Gastrocnemius medialis (tissue), 4 donors: ENCODE results near the gene AKAP11.

Source experiments
- POLR2A ChIP-seq, 2 donors: fragments of 450-650 bp; IDR thresholded peaks; one replicate each; pipeline ENCODE4 v1.6.1; 2017; ENCODE audit warnings: antibody characterized with exemption in 2 of 2, mild to moderate bottlenecking in 2 of 2, moderate library complexity in 2 of 2
- TF ChIP-seq, protein P1 (sequence below), 5 experiments: fragments of 450-650 bp in 3 of 5; fragments of 200-600 bp in 2 of 5; sonication (generic) in 2 of 5; IDR thresholded peaks in 4 of 5; conservative IDR thresholded peaks in 1 of 5; 1 replicate in 4 of 5; 2 replicates in 1 of 5; pipeline ENCODE4 v1.5.1; 2016 to 2019; ENCODE audit warnings: antibody characterized with exemption in 5 of 5, mild to moderate bottlenecking in 3 of 5, moderate library complexity in 3 of 5

DNA sequence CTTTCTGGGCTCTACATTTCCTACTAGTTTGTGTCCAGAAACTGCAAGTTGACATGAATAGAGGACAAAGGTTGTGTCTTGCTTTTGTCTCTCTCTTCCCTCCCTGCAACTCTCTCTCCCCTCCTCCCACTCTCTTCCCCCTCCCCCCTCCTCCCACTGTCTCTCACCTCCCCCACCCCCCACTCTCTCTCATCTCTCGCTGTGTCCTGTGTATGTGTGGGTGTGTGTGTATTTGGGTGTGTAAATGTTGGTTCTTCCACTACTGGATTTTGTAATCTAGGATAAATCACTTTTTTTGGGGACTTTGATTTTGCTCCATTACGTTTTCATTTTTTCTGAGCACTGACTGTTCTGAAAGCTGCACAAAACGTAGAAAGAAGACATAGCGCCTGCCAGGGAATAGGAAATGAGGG is 48.4 kb downstream of the AKAP11 start:
- TF ChIP-seq POLR2A (IDR thresholded peaks at IDR 0.05) = no peak
- TF ChIP-seq, protein P1, sequence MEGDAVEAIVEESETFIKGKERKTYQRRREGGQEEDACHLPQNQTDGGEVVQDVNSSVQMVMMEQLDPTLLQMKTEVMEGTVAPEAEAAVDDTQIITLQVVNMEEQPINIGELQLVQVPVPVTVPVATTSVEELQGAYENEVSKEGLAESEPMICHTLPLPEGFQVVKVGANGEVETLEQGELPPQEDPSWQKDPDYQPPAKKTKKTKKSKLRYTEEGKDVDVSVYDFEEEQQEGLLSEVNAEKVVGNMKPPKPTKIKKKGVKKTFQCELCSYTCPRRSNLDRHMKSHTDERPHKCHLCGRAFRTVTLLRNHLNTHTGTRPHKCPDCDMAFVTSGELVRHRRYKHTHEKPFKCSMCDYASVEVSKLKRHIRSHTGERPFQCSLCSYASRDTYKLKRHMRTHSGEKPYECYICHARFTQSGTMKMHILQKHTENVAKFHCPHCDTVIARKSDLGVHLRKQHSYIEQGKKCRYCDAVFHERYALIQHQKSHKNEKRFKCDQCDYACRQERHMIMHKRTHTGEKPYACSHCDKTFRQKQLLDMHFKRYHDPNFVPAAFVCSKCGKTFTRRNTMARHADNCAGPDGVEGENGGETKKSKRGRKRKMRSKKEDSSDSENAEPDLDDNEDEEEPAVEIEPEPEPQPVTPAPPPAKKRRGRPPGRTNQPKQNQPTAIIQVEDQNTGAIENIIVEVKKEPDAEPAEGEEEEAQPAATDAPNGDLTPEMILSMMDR (IDR thresholded peaks at IDR 0.05 in 4 of 5, conservative IDR thresholded peaks at IDR 0.05 in 1 of 5) = no peak
